ENCODE data around the gene SAMD3. TPM values are rescaled to one million over a fixed set of nuclear protein-coding genes. Genes with fewer than 3 reads are reported as not detected.

The SAMD3 gene
- total and polyA plus RNA-seq, 2 of the 8 experiments (the other 6 are each of a cell fraction or from before 2014, with no cell fraction given) = 1.8 to 1.9 TPM

- H3K23me2 ChIP-seq (ENCODE audit: low read depth, low read length) = no peaks in the 10 kb centered on the region
- no peak overlapping the region for H3K4me3 ChIP-seq (ENCODE audit: extremely low read depth in 1 of 4, insufficient read depth in 2 of 4, low read depth in 3 of 4, low read length in 4 of 4)
- no peak overlapping the region for H3K9ac ChIP-seq (replicated peaks in 1 of 4; ENCODE audit: extremely low read depth in 1 of 4, low read depth in 3 of 4, low read length in 3 of 4)
- no peaks in the 10 kb centered on the region for H3K9me3 ChIP-seq (ENCODE audit: insufficient read depth in 2 of 2, low read depth in 1 of 2, low read length in 1 of 2)
- no peak overlapping the region for H2BK120ac ChIP-seq (replicated peaks; ENCODE audit: low read depth, low read length)
- H3K14ac ChIP-seq (ENCODE audit: insufficient read length) = no peak overlapping the region
- no peak overlapping the region for H2BK20ac ChIP-seq (ENCODE audit: low read length)
- H3K18ac ChIP-seq (ENCODE audit: extremely low read depth, low read length) = no peak overlapping the region
- DNase-seq (ENCODE audit: low read depth in 1 of 2, low spot score in 2 of 2) (no peak), FAIRE-seq (no peak)
- POLR2A ChIA-PET (ENCODE audit: partially characterized antibody) = no interaction called here
- 92% methylated on average over 1 of the region's 1 CpG; no CpG with 5 or more reads in 1 of the 2 experiments for WGBS, 2 experiments (ENCODE audit: extremely low coverage in 1 of 2, insufficient coverage in 1 of 2, insufficient read length in 1 of 2, insufficient replicate concordance in 2 of 2, low coverage in 1 of 2, low lambda C conversion rate in 2 of 2, missing lambda C conversion rate in 1 of 2)
- H3K79me1 ChIP-seq (ENCODE audit: low read depth, low read length) = no peaks in the 10 kb centered on the region
- no peak overlapping the region for H2BK5ac ChIP-seq (ENCODE audit: low read depth, low read length)
- CTCF ChIA-PET (ENCODE audit: partially characterized antibody) = interaction anchor here (1.0 kb wide), 1 partner anchor 51 kb away, joined by 3 read pairs; no protein-coding TSS in a partner anchor
- no peak overlapping the region for H3K56ac ChIP-seq (replicated peaks; ENCODE audit: insufficient read length, low read depth, low read length)
- H3K4me2 ChIP-seq (ENCODE audit: insufficient read depth in 1 of 2, low read depth in 2 of 2, low read length in 2 of 2) = no peak overlapping the region
- no peak overlapping the region for H4K8ac ChIP-seq (ENCODE audit: extremely low read depth, insufficient read depth, low read length)
- H3K36me3 ChIP-seq (ENCODE audit: control insufficient read depth in 2 of 4, insufficient read depth in 4 of 4, low read length in 3 of 4) = no peaks in the 10 kb centered on the region
- H3K23ac ChIP-seq (ENCODE audit: insufficient read length) = no peak overlapping the region
- H2BK12ac ChIP-seq (ENCODE audit: low read depth, low read length) = no peak overlapping the region
- H3K79me2 ChIP-seq (ENCODE audit: control insufficient read depth in 1 of 2, insufficient read depth in 2 of 2, low read length in 2 of 2) = no peaks in the 10 kb centered on the region
- H2AK5ac ChIP-seq (ENCODE audit: low read depth, low read length) = no peak overlapping the region
- no peaks in the 10 kb centered on the region for H4K20me1 ChIP-seq (replicated peaks in 1 of 2; ENCODE audit: control insufficient read depth in 1 of 2, insufficient read depth in 2 of 2, low read length in 2 of 2)
- H4K5ac ChIP-seq (ENCODE audit: insufficient read length, low read depth, low read length) = no peak overlapping the region
- H3K27me3 ChIP-seq (replicated peaks in 1 of 4; ENCODE audit: control insufficient read depth in 3 of 4, extremely low read depth in 1 of 4, insufficient read depth in 3 of 4, low read length in 3 of 4) = no peaks in the 10 kb centered on the region
- no peak overlapping the region for H3K27ac ChIP-seq (ENCODE audit: low read depth, low read length)
- H2AFZ ChIP-seq (ENCODE audit: low read length) = no peak overlapping the region
- no peak overlapping the region for H2BK15ac ChIP-seq (ENCODE audit: low read length)
- H3K4ac ChIP-seq (replicated peaks; ENCODE audit: insufficient read length, low read depth, low read length) = no peak overlapping the region
- H4K91ac ChIP-seq (replicated peaks; ENCODE audit: insufficient read length, low read length) = no peak overlapping the region
- H3K4me1 ChIP-seq (replicated peaks in 1 of 4; ENCODE audit: control insufficient read depth in 3 of 4, insufficient read depth in 4 of 4, low read length in 3 of 4) = no peaks in the 10 kb centered on the region
- TF ChIP-seq CTCF (IDR thresholded peaks at IDR 0.05; ENCODE audit: control extremely low read depth in 1 of 3, insufficient read depth in 1 of 3, low read depth in 1 of 3, low read length in 3 of 3) = no peak
- TF ChIP-seq CBX8 (IDR thresholded peaks at IDR 0.05; ENCODE audit: borderline replicate concordance, low read depth, low read length) = no peak
- TF ChIP-seq EGR1 (IDR thresholded peaks at IDR 0.05; ENCODE audit: borderline replicate concordance, low read depth, low read length) = no peak
- TF ChIP-seq HDAC6 (IDR thresholded peaks at IDR 0.05; ENCODE audit: low read depth, low read length) = no peak
- no peak for TF ChIP-seq SIX5 (IDR thresholded peaks at IDR 0.05; ENCODE audit: low read depth, low read length)
- no peak for TF ChIP-seq EP300 (IDR thresholded peaks at IDR 0.05; ENCODE audit: borderline replicate concordance in 1 of 2, low read depth in 2 of 2, low read length in 2 of 2)
- no peak for TF ChIP-seq TEAD4 (IDR thresholded peaks at IDR 0.05; ENCODE audit: low read depth, low read length)
- TF ChIP-seq ASH2L (IDR thresholded peaks at IDR 0.05; ENCODE audit: low read length) = no peak
- no peak for TF ChIP-seq POLR2AphosphoS5 (IDR thresholded peaks at IDR 0.05; ENCODE audit: low read depth, low read length)
- no peak for TF ChIP-seq NRF1 (IDR thresholded peaks at IDR 0.05; ENCODE audit: low read depth, low read length)
- TF ChIP-seq ZNF274 (IDR thresholded peaks at IDR 0.05; ENCODE audit: borderline replicate concordance, extremely low read depth, low read length) = no peak
- no peak for TF ChIP-seq POU5F1 (IDR thresholded peaks at IDR 0.05; ENCODE audit: low read depth, low read length)
- TF ChIP-seq FOSL1 (IDR thresholded peaks at IDR 0.05; ENCODE audit: insufficient read depth, low read depth, low read length) = no peak
Observed at GRCh38 chr6:130119211-130119610, 103.5 kb downstream of the SAMD3 start.

All from H1 (cell line).